K562 (cell line): ENCODE measurements around the gene CHST14. TPM values are rescaled to one million over a fixed set of nuclear protein-coding genes. Genes with fewer than 3 reads are reported as not detected.

Experiments
- BACH1 ChIP-seq: fragments of 200-800 bp; sonication (Bioruptor generic); IDR thresholded peaks from 2 replicates; pipeline ENCODE4 v1.6.1; 2016; ENCODE audit warnings: missing genetic modification characterization, missing compliant biosample characterization
- HMGN3 ChIP-seq: IDR thresholded peaks from 2 replicates; pipeline ENCODE4 v1.6.1; 2011; ENCODE audit warnings: borderline replicate concordance, low read depth, mild to moderate bottlenecking, mixed read lengths, low read length; ENCODE audit not compliant: insufficient read length; ENCODE audit errors: extremely low read depth
- KLF13 ChIP-seq: fragments of 450-650 bp; IDR thresholded peaks from 2 replicates; pipeline ENCODE4 v1.6.1; 2016; ENCODE audit warnings: missing genetic modification characterization, low read depth, mild to moderate bottlenecking, missing compliant biosample characterization, moderate library complexity, borderline replicate concordance
- MEF2A ChIP-seq: IDR thresholded peaks from 2 replicates; pipeline ENCODE4 v1.6.1; 2011; ENCODE audit warnings: low read depth, mild to moderate bottlenecking, low read length, moderate library complexity; ENCODE audit not compliant: control insufficient read depth
- MEF2D ChIP-seq: conservative IDR thresholded peaks from 2 replicates; pipeline ENCODE4 v1.6.1; 2016; ENCODE audit warnings: low read depth, missing genetic modification characterization, missing compliant biosample characterization
- MYBL2 ChIP-seq, 2 experiments: fragments of 450-650 bp in 1 of 2; sonication (generic) in 1 of 2; formaldehyde crosslinking in 1 of 2; IDR thresholded peaks; 2 replicates each; pipeline versions ENCODE4 v1.6.1 to v1.8.1; 2017 to 2022; ENCODE audit warnings: borderline replicate concordance in 1 of 2, inconsistent platforms in 1 of 2, low read depth in 1 of 2, mild to moderate bottlenecking in 1 of 2, missing genetic modification reagents in 1 of 2, moderate library complexity in 1 of 2
- NR1H2 ChIP-seq: sonication (generic); formaldehyde crosslinking; IDR thresholded peaks from 2 replicates; pipeline ENCODE4 v1.4.0; 2020; ENCODE audit warnings: mild to moderate bottlenecking, missing genetic modification reagents
- NR2C1 ChIP-seq, 2 experiments: fragments of 450-650 bp; IDR thresholded peaks; 2 replicates each; pipeline ENCODE4 v1.6.1; 2017; ENCODE audit warnings: mild to moderate bottlenecking in 2 of 2, antibody characterized with exemption in 1 of 2, inconsistent platforms in 1 of 2, missing compliant biosample characterization in 1 of 2, missing genetic modification characterization in 1 of 2
- PHF20 ChIP-seq: fragments of 450-650 bp; IDR thresholded peaks from 2 replicates; pipeline ENCODE4 v1.6.1; 2018; ENCODE audit not compliant: partially characterized antibody
- POLR2AphosphoS5 ChIP-seq: IDR thresholded peaks from 2 replicates; pipeline ENCODE4 v1.6.1; 2011; ENCODE audit warnings: mild to moderate bottlenecking, low read depth, low read length, moderate library complexity; ENCODE audit not compliant: control insufficient read depth, insufficient read depth
- POLR2G ChIP-seq: fragments of 200-400 bp; formaldehyde crosslinking; IDR thresholded peaks from 2 replicates; pipeline ENCODE4 v1.6.1; 2017; ENCODE audit warnings: low read depth, mild to moderate bottlenecking, antibody characterized with exemption, low read length, moderate library complexity
- RAD21 ChIP-seq, 2 experiments: fragments of 250-450 bp in 1 of 2; fragments of 450-650 bp in 1 of 2; sonication (Bioruptor Pico) in 1 of 2; formaldehyde crosslinking in 1 of 2; IDR thresholded peaks in 1 of 2; conservative IDR thresholded peaks in 1 of 2; 2 replicates each; pipeline versions ENCODE4 v1.4.0 to v1.8.0; 2020 to 2022; ENCODE audit warnings: mild to moderate bottlenecking in 2 of 2, moderate library complexity in 1 of 2
- SMAD2 ChIP-seq: fragments of 150-350 bp; IDR thresholded peaks from 2 replicates; pipeline ENCODE4 v1.6.1; 2014; ENCODE audit warnings: low read depth, mild to moderate bottlenecking, low read length
- SNIP1 ChIP-seq: fragments of 450-650 bp; IDR thresholded peaks from 2 replicates; pipeline ENCODE4 v1.7.1; 2017; ENCODE audit warnings: low read depth, mild to moderate bottlenecking
- SRSF7 ChIP-seq: fragments of 200-400 bp; formaldehyde crosslinking; optimal IDR thresholded peaks from 2 replicates; pipeline ENCODE3; 2017; ENCODE audit warnings: mild to moderate bottlenecking, low read depth, low read length
- STAT5A ChIP-seq: IDR thresholded peaks from 2 replicates; pipeline ENCODE4 v1.6.1; 2012; ENCODE audit warnings: low read length, inconsistent platforms, borderline replicate concordance
- TRIM24 ChIP-seq, 2 experiments: fragments of 450-650 bp; IDR thresholded peaks; 2 replicates each; pipeline ENCODE4 v1.6.1; 2016
- ZNF354B ChIP-seq: fragments of 250-450 bp; sonication (Bioruptor Pico); IDR thresholded peaks from 2 replicates; pipeline ENCODE4 v1.4.0; 2020
- ZNF766 ChIP-seq: fragments of 200-800 bp; sonication (Bioruptor generic); conservative IDR thresholded peaks from 2 replicates; pipeline ENCODE4 v1.6.1; 2016; ENCODE audit warnings: missing genetic modification characterization, missing compliant biosample characterization
- polyA plus RNA-seq, 8 experiments: library from polyadenylated mRNA; depleted of rRNA in 4 of 8; stranded (reverse) in 5 of 8; unstranded in 3 of 8; fragments of >200 nt; fragmentation: Nextera tagmentation in 2 of 8; fragmentation: Illumina TruSeq in 1 of 8; extraction: Ambion mirVana in 2 of 8; extraction: Trizol in 1 of 8; gene quantifications; 2 replicates each; pipeline versions ENCODE4 v1.2.1 to v1.2.3, GENCODE V29; 2011 to 2014; ENCODE audit warnings: inconsistent platforms in 1 of 8, missing spikeins in 1 of 8
- total RNA-seq, 7 experiments: library from RNA; depleted of rRNA in 6 of 7; stranded (reverse); fragments of >200 nt in 6 of 7; fragmentation: Illumina TruSeq in 2 of 7; extraction: Trizol in 2 of 7; gene quantifications; 2 replicates each; pipeline versions ENCODE4 v1.2.1 to v1.2.3, GENCODE V29; 2011 to 2021; ENCODE audit warnings: low replicate concordance in 1 of 7
- TF ChIP-seq, protein P1 (sequence below): fragments of 250-450 bp; sonication (Bioruptor Pico); IDR thresholded peaks from 2 replicates; pipeline ENCODE4 v1.5.0; 2020; ENCODE audit warnings: mild to moderate bottlenecking
- TF ChIP-seq, protein P2 (sequence below): fragments of 450-650 bp; IDR thresholded peaks from 2 replicates; pipeline ENCODE4 v1.6.1; 2016; ENCODE audit warnings: missing biosample characterization, missing genetic modification characterization
- TF ChIP-seq, protein P3 (sequence below), 2 experiments: IDR thresholded peaks; 2 replicates each; pipeline ENCODE4 v1.6.1; 2012; ENCODE audit warnings: improper control_type of control experiment in 2 of 2, low read depth in 2 of 2, low read length in 2 of 2, borderline replicate concordance in 1 of 2

The CHST14 gene
- total and polyA plus RNA-seq, 9 of the 15 experiments (the other 6 are each of a cell fraction or from before 2014, with no cell fraction given) = 1.6 to 12.1 (median 4.5) TPM

DNA sequence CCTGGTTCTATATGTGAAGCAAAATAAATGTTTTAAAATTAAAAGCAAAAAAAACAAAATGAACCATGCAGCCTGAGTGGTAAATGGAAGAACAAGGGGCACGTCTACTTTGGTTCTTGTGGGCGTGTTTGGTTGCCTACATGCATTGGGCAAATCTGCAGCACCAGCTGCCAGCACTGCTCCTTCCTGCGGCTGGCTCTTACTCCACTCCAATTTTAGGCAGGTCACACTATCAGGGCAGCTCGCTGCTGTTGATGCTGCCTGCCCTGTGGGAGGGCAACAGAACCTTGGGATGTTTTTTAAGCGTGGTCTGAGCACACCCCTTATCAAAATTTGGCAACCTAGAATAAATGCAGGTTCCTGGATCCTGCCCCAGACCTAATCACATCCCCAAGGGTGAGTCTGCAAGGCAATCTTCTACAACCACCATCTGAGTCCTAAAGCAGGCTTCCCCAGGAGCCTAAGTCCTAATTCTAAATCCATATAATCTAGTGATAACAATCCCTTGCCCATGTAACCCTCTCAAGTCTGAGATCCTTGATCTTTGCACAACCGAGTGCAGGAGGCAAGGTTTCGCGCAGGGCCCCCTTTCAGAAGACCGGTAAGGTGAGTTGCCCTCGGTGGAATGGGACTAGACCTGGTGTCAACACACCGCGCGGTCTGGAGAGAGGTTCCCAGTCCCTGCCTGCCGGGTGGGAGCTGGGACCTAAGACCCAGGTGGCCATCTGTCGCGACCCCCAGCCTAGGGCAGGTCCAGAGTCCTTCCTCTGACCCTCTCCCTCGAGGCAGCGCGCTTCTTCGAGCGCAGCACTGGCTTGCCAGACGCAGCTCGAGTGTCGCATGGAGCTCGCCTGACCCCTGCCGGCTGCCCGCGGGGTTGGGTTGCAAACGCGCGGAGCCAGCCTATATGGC is 49.3 kb upstream of the CHST14 start (continued):
- peak; percentile 91 to 95 for TF ChIP-seq RAD21 (CRISPR knock-in tag; conservative IDR thresholded peaks at IDR 0.05 in 1 of 2, IDR thresholded peaks at IDR 0.05 in 1 of 2)
- no peak for TF ChIP-seq NR1H2 (CRISPR knock-in tag)
- no peak for TF ChIP-seq POLR2AphosphoS5
- TF ChIP-seq, protein P1, sequence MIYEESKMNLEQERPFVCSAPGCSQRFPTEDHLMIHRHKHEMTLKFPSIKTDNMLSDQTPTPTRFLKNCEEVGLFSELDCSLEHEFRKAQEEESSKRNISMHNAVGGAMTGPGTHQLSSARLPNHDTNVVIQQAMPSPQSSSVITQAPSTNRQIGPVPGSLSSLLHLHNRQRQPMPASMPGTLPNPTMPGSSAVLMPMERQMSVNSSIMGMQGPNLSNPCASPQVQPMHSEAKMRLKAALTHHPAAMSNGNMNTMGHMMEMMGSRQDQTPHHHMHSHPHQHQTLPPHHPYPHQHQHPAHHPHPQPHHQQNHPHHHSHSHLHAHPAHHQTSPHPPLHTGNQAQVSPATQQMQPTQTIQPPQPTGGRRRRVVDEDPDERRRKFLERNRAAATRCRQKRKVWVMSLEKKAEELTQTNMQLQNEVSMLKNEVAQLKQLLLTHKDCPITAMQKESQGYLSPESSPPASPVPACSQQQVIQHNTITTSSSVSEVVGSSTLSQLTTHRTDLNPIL (CRISPR knock-in tag) = no peak
- TF ChIP-seq KLF13 = peak; percentile 48; the same call in 1 of the 2 replicates
- no peak for TF ChIP-seq SRSF7
- TF ChIP-seq MYBL2 (IDR thresholded peaks at IDR 0.05; ENCODE audit: low read depth) = no peak
- TF ChIP-seq MYBL2 (CRISPR knock-in tag; IDR thresholded peaks at IDR 0.05; ENCODE audit: borderline replicate concordance) = no peak
- TF ChIP-seq TRIM24 (IDR thresholded peaks at IDR 0.05) = no peak
- no peak for TF ChIP-seq SNIP1
- TF ChIP-seq MEF2D (tag) = no peak
- TF ChIP-seq HMGN3 = peak; percentile 27
- TF ChIP-seq POLR2G = peak; percentile 54
- TF ChIP-seq, protein P2, sequence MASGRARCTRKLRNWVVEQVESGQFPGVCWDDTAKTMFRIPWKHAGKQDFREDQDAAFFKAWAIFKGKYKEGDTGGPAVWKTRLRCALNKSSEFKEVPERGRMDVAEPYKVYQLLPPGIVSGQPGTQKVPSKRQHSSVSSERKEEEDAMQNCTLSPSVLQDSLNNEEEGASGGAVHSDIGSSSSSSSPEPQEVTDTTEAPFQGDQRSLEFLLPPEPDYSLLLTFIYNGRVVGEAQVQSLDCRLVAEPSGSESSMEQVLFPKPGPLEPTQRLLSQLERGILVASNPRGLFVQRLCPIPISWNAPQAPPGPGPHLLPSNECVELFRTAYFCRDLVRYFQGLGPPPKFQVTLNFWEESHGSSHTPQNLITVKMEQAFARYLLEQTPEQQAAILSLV (tag) = no peak
- TF ChIP-seq, protein P3, sequence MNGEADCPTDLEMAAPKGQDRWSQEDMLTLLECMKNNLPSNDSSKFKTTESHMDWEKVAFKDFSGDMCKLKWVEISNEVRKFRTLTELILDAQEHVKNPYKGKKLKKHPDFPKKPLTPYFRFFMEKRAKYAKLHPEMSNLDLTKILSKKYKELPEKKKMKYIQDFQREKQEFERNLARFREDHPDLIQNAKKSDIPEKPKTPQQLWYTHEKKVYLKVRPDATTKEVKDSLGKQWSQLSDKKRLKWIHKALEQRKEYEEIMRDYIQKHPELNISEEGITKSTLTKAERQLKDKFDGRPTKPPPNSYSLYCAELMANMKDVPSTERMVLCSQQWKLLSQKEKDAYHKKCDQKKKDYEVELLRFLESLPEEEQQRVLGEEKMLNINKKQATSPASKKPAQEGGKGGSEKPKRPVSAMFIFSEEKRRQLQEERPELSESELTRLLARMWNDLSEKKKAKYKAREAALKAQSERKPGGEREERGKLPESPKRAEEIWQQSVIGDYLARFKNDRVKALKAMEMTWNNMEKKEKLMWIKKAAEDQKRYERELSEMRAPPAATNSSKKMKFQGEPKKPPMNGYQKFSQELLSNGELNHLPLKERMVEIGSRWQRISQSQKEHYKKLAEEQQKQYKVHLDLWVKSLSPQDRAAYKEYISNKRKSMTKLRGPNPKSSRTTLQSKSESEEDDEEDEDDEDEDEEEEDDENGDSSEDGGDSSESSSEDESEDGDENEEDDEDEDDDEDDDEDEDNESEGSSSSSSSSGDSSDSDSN (IDR thresholded peaks at IDR 0.05; ENCODE audit: borderline replicate concordance in 1 of 2, low read depth in 2 of 2, low read length in 2 of 2) = 0 out of 4 replicates have a peak, but pooled peaks of 1 of the 2 experiments have one; percentile 38
- TF ChIP-seq PHF20 = no peak
- no peak for TF ChIP-seq BACH1 (tag)
- no peak for TF ChIP-seq STAT5A
- TF ChIP-seq ZNF766 (CRISPR knock-in tag) = no peak
- no peak for TF ChIP-seq ZNF354B
- TF ChIP-seq MEF2A = no peak
- TF ChIP-seq SMAD2 = no peak
- no peak for TF ChIP-seq NR2C1 (IDR thresholded peaks at IDR 0.05)
- no peak for TF ChIP-seq NR2C1 (tag; IDR thresholded peaks at IDR 0.05)
